PC-3 (cell line): ENCODE measurements around the gene HIVEP3. TPM values are rescaled to one million over a fixed set of nuclear protein-coding genes. Genes with fewer than 3 reads are reported as not detected.
A peak's percentile ranks its signal among the peaks of the same experiment; 100 is the strongest.

Experiments used
- ATAC-seq: fragments of 200-7000 bp; cut with Tn5 transposase; 2 replicates; pipeline ENCODE4 v1.9.1; 2020; ENCODE audit warnings: mild to moderate bottlenecking, moderate library complexity
- BruUV-seq: library from RNA; stranded (reverse); fragments of 400-500 nt; replicated peaks from 2 replicates; lab custom pipeline; 2021; lab: Mats Ljungman, UMichigan
- CTCF ChIA-PET: fragments of 300-600 bp; sonication (Branson Sonifier 250); formaldehyde crosslinking; loops from one replicate; lab custom pipeline; 2022; ENCODE audit warnings: antibody characterized with exemption; lab: Charles Lee
- POLR2A ChIA-PET: fragments of 300-600 bp; sonication (Branson Sonifier 250); formaldehyde crosslinking; loops from one replicate; lab custom pipeline; 2022; ENCODE audit warnings: antibody characterized with exemption; ENCODE audit not compliant: unreplicated experiment; lab: Charles Lee
- DNase-seq: peaks from one replicate; pipeline ENCODE4 v3.0.0-alpha.2; 2015
- H2AFZ ChIP-seq: fragments of 300-600 bp; sonication (generic); 2 replicates; pipeline ENCODE4 v1.6.0; 2016; ENCODE audit warnings: antibody characterized with exemption, low read length
- H3F3A ChIP-seq: fragments of 300-600 bp; sonication (generic); one replicate; pipeline ENCODE4 v1.6.0; 2017; ENCODE audit warnings: antibody characterized with exemption, low read length, control low read depth, mild to moderate bottlenecking; ENCODE audit not compliant: unreplicated experiment
- H3K27ac ChIP-seq: fragments of 300-600 bp; sonication (generic); 2 replicates; pipeline ENCODE4 v1.5.1; 2016; ENCODE audit warnings: mild to moderate bottlenecking, low read length
- H3K27me3 ChIP-seq: fragments of 300-600 bp; sonication (generic); 2 replicates; pipeline ENCODE4 v1.6.1; 2016; ENCODE audit warnings: low read length, mixed read lengths
- H3K36me3 ChIP-seq: fragments of 300-600 bp; sonication (generic); 2 replicates; pipeline ENCODE4 v1.6.1; 2016; ENCODE audit warnings: low read depth, mixed run types, low read length, mixed read lengths
- H3K4me1 ChIP-seq: fragments of 300-600 bp; sonication (generic); 2 replicates; pipeline ENCODE4 v1.5.1; 2016; ENCODE audit warnings: low read length; ENCODE audit not compliant: insufficient read depth
- H3K4me2 ChIP-seq: fragments of 300-600 bp; sonication (generic); 2 replicates; pipeline ENCODE4 v1.6.0; 2016; ENCODE audit warnings: low read length
- H3K4me3 ChIP-seq: fragments of 300-600 bp; sonication (generic); 2 replicates; pipeline ENCODE4 v1.5.1; 2016; ENCODE audit warnings: mild to moderate bottlenecking, low read length, mixed read lengths
- H3K79me2 ChIP-seq: fragments of 300-600 bp; sonication (generic); 2 replicates; pipeline ENCODE4 v1.6.1; 2017; ENCODE audit warnings: low read length, mixed read lengths
- H3K9ac ChIP-seq: fragments of 300-600 bp; sonication (generic); 2 replicates; pipeline ENCODE4 v1.6.0; 2016; ENCODE audit warnings: mild to moderate bottlenecking, low read length
- H3K9me2 ChIP-seq: fragments of 300-600 bp; sonication (generic); replicated peaks from 2 replicates; pipeline ENCODE4 v1.6.1; 2016; ENCODE audit warnings: mixed run types, low read length, mixed read lengths
- H3K9me3 ChIP-seq: fragments of 300-600 bp; sonication (generic); 2 replicates; pipeline ENCODE4 v1.6.1; 2016; ENCODE audit warnings: low read length, mixed read lengths
- H4K20me1 ChIP-seq: fragments of 300-600 bp; sonication (generic); 2 replicates; pipeline ENCODE4 v1.6.1; 2016; ENCODE audit warnings: low read length, mixed read lengths
- EZH2 ChIP-seq: fragments of 300-600 bp; sonication (generic); IDR thresholded peaks from one replicate; pipeline ENCODE4 v1.6.1; 2017; ENCODE audit warnings: antibody characterized with exemption, mild to moderate bottlenecking, low read length; ENCODE audit not compliant: unreplicated experiment
- EZH2phosphoT487 ChIP-seq: fragments of 300-600 bp; sonication (generic); IDR thresholded peaks from 2 replicates; pipeline ENCODE4 v1.6.1; 2018; ENCODE audit warnings: mild to moderate bottlenecking, antibody characterized with exemption, low read length, borderline replicate concordance
- intact Hi-C: fragments of 100-400 bp; cut with micrococcal nuclease; formaldehyde crosslinking; loops from 2 replicates; pipeline ENCODE4 v1.9.0; 2023
- total RNA-seq: library from RNA; depleted of rRNA; stranded (reverse); fragments of >200 nt; gene quantifications from 2 replicates; pipeline ENCODE4 v1.2.3, GENCODE V29; 2014
- TF ChIP-seq, protein P1 (sequence below): fragments of 300-600 bp; sonication (generic); conservative IDR thresholded peaks from 2 replicates; pipeline ENCODE4 v1.5.1; 2017; ENCODE audit warnings: antibody characterized with exemption, low read depth, mild to moderate bottlenecking, low read length

Gene HIVEP3
- total RNA-seq, 1 experiment from 2014 or later, result 9.8 TPM

DNA sequence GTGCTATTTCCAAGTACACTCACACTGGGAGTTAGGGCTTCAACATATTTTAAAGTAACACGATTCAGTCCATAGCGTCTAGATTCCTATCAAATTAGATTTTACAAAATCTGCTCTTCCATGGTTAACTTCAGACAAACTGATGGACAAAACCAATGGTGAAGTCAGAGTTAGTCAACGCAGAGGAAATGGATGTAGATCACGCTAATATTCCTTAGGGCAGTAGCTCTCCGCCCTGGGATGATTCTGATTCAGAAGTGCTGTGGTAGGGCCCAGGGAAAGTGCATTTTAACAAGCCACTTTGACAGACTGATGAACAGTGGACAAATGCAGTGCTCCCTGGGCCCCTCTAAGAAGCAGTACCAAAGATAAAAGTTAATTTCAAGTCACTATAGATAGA lies 83.2 kb downstream of the HIVEP3 start:
- Histone ChIP-seq H3K9me2 (no peaks in the 10 kb centered on the region), H3K36me3 (no peaks in the 10 kb centered on the region), H2AFZ (no peak overlapping the region), H4K20me1 (no peaks in the 10 kb centered on the region), H3K4me1 (peaks cover 25% of the 10 kb centered on the region), H3K27me3 (no peaks in the 10 kb centered on the region), H3K9ac (no peak overlapping the region), H3F3A (no peaks in the 10 kb centered on the region), H3K4me3 (no peak overlapping the region), H3K79me2 (peaks cover 9% of the 10 kb centered on the region; the same call in 1 of the 2 replicates), H3K9me3 (no peaks in the 10 kb centered on the region), H3K4me2 (no peak overlapping the region), H3K27ac (peak overlapping the region; percentile 77)
- intact Hi-C loops, result no loop called here
- DNase-seq (peak; percentile 68), ATAC-seq (peak; percentile 70)
- ChIA-PET POLR2A (interaction anchor here (0.6 kb wide), 1 partner anchor 119 kb away, joined by 9 read pairs; no protein-coding TSS in a partner anchor), CTCF (no interaction called here)
- TF ChIP-seq EZH2phosphoT487 (no peak), EZH2 (no peak)
- TF ChIP-seq, protein P1, sequence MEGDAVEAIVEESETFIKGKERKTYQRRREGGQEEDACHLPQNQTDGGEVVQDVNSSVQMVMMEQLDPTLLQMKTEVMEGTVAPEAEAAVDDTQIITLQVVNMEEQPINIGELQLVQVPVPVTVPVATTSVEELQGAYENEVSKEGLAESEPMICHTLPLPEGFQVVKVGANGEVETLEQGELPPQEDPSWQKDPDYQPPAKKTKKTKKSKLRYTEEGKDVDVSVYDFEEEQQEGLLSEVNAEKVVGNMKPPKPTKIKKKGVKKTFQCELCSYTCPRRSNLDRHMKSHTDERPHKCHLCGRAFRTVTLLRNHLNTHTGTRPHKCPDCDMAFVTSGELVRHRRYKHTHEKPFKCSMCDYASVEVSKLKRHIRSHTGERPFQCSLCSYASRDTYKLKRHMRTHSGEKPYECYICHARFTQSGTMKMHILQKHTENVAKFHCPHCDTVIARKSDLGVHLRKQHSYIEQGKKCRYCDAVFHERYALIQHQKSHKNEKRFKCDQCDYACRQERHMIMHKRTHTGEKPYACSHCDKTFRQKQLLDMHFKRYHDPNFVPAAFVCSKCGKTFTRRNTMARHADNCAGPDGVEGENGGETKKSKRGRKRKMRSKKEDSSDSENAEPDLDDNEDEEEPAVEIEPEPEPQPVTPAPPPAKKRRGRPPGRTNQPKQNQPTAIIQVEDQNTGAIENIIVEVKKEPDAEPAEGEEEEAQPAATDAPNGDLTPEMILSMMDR, result no peak
- no TSS peak for BruUV-seq

DNA sequence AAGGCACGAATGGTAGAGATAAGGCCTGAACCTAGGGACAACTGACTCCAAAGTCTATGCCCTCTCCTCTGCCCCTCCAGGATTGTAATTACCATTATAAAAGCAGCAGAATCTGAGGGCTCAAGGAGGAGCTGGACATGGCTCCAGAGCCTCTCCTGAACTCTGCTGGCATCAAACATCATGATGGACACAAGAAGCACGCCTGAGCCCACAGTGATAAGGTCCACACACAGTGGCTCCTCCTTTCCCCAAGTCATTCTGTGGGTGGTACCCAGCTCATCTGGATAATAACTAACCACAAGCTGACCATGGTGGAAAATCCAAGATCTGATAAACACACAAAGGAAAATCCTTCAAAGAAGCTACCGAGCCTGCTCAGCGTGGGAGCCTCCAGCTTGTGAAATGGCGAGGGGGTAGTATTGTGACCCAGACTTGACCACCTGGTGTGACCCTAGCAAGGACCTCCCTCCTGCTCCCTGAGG lies 85.2 kb downstream of the HIVEP3 start:
- no peak for TF ChIP-seq EZH2
- TF ChIP-seq, protein P1, result no peak
- no peak overlapping the region for H3K4me3 ChIP-seq
- H3K27me3 ChIP-seq, result no peaks in the 10 kb centered on the region
- POLR2A ChIA-PET, result interaction anchor here (0.7 kb wide), 1 partner anchor 90 kb away, joined by 3 read pairs; no protein-coding TSS in a partner anchor
- H3K36me3 ChIP-seq, result no peaks in the 10 kb centered on the region
- H3K4me1 ChIP-seq, result peaks cover 14% of the 10 kb centered on the region
- no peak overlapping the region for H3K9ac ChIP-seq
- H3K27ac ChIP-seq, result no peak overlapping the region
- no peaks in the 10 kb centered on the region for H3K79me2 ChIP-seq
- H2AFZ ChIP-seq, result no peak overlapping the region
- intact Hi-C loops, result no loop called here
- no peak overlapping the region for H3K4me2 ChIP-seq
- ATAC-seq (no peak), DNase-seq (no peak)
- H4K20me1 ChIP-seq, result no peaks in the 10 kb centered on the region
- no peaks in the 10 kb centered on the region for H3K9me2 ChIP-seq
- no TSS peak for BruUV-seq
- CTCF ChIA-PET, result no interaction called here
- no peaks in the 10 kb centered on the region for H3F3A ChIP-seq
- no peaks in the 10 kb centered on the region for H3K9me3 ChIP-seq

DNA sequence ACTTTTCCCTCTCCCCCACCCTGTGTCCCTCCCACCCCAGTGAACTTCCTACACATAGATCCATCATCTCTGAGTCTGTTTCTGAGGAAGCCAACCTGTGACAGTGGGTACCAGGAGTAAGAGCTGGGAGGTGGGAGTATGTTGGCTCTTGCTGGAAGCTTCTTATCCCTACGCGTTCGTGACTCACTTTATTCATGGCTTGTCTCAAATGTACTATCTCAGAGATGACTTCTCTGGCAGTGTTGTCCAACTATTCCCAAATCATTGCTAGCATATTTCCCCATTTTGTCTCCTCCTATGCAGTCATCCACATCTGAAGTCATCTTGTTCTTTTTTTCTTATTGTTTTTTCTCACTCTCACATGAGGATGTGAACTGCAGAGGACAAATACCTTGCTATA lies 88.0 kb downstream of the HIVEP3 start:
- Histone ChIP-seq H4K20me1 (no peaks in the 10 kb centered on the region), H3K79me2 (no peaks in the 10 kb centered on the region), H3K9me2 (no peaks in the 10 kb centered on the region), H3K36me3 (no peaks in the 10 kb centered on the region), H3K4me1 (peaks cover 10% of the 10 kb centered on the region), H3K27ac (no peak overlapping the region), H3K4me2 (no peak overlapping the region), H3F3A (no peaks in the 10 kb centered on the region), H3K27me3 (no peaks in the 10 kb centered on the region), H3K4me3 (no peak overlapping the region), H3K9me3 (no peaks in the 10 kb centered on the region), H3K9ac (no peak overlapping the region), H2AFZ (no peak overlapping the region)
- ChIA-PET CTCF (no interaction called here), POLR2A (interaction anchor here (0.6 kb wide), 1 partner anchor 17 kb away, joined by 4 read pairs; no protein-coding TSS in a partner anchor)
- BruUV-seq, result no TSS peak
- ATAC-seq (no peak), DNase-seq (no peak)
- intact Hi-C loops, result no loop called here
- TF ChIP-seq, protein P1, result no peak
- TF ChIP-seq EZH2phosphoT487, result no peak
- no peak for TF ChIP-seq EZH2
